ENCODE results near the gene SERGEF.

The SERGEF gene

GRCh38 chr11:17807034-17807433 lies 205.8 kb downstream of the SERGEF start:
- Histone ChIP-seq H4K20me1 (ENCODE audit: low read depth, low read length) (no peaks in the 10 kb centered on the region), H3K9ac (ENCODE audit: low read length) (no peak overlapping the region), H3K4me3 (ENCODE audit: insufficient read depth, low read length, poor library complexity, severe bottlenecking) (no peak overlapping the region), H3K9me2 (replicated peaks; ENCODE audit: insufficient read depth, low read length) (no peaks in the 10 kb centered on the region), H3K4me2 (ENCODE audit: low read depth, low read length, poor library complexity, severe bottlenecking) (no peak overlapping the region), H3K9me3 (ENCODE audit: insufficient read depth, low read length) (no peaks in the 10 kb centered on the region), H3K27me3 (ENCODE audit: low read length) (no peaks in the 10 kb centered on the region), H3K79me2 (ENCODE audit: insufficient read depth, low read length) (no peaks in the 10 kb centered on the region), H3F3A (ENCODE audit: insufficient read depth) (no peaks in the 10 kb centered on the region), H2AFZ (ENCODE audit: low read depth, low read length, severe bottlenecking) (no peak overlapping the region), H3K36me3 (ENCODE audit: low read length) (no peaks in the 10 kb centered on the region), H3K27ac (ENCODE audit: low read depth, low read length) (no peak overlapping the region)
- TF ChIP-seq, protein P1, sequence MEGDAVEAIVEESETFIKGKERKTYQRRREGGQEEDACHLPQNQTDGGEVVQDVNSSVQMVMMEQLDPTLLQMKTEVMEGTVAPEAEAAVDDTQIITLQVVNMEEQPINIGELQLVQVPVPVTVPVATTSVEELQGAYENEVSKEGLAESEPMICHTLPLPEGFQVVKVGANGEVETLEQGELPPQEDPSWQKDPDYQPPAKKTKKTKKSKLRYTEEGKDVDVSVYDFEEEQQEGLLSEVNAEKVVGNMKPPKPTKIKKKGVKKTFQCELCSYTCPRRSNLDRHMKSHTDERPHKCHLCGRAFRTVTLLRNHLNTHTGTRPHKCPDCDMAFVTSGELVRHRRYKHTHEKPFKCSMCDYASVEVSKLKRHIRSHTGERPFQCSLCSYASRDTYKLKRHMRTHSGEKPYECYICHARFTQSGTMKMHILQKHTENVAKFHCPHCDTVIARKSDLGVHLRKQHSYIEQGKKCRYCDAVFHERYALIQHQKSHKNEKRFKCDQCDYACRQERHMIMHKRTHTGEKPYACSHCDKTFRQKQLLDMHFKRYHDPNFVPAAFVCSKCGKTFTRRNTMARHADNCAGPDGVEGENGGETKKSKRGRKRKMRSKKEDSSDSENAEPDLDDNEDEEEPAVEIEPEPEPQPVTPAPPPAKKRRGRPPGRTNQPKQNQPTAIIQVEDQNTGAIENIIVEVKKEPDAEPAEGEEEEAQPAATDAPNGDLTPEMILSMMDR (IDR thresholded peaks at IDR 0.05; ENCODE audit: insufficient read depth, low read length, poor library complexity, severe bottlenecking) = no peak
- no peak for TF ChIP-seq EZH2phosphoT487 (conservative IDR thresholded peaks at IDR 0.05; ENCODE audit: low read length)

GRCh38 chr11:17805873-17806272 lies 207.0 kb downstream of the SERGEF start:
- Histone ChIP-seq H3F3A (ENCODE audit: insufficient read depth) (no peaks in the 10 kb centered on the region), H3K27ac (ENCODE audit: low read depth, low read length) (no peak overlapping the region), H3K9ac (ENCODE audit: low read length) (no peak overlapping the region), H3K79me2 (ENCODE audit: insufficient read depth, low read length) (no peaks in the 10 kb centered on the region), H4K20me1 (ENCODE audit: low read depth, low read length) (no peaks in the 10 kb centered on the region), H3K4me3 (ENCODE audit: insufficient read depth, low read length, poor library complexity, severe bottlenecking) (no peak overlapping the region), H2AFZ (ENCODE audit: low read depth, low read length, severe bottlenecking) (no peak overlapping the region), H3K9me2 (replicated peaks; ENCODE audit: insufficient read depth, low read length) (no peaks in the 10 kb centered on the region), H3K27me3 (ENCODE audit: low read length) (no peaks in the 10 kb centered on the region), H3K9me3 (ENCODE audit: insufficient read depth, low read length) (no peaks in the 10 kb centered on the region), H3K36me3 (ENCODE audit: low read length) (no peaks in the 10 kb centered on the region), H3K4me2 (ENCODE audit: low read depth, low read length, poor library complexity, severe bottlenecking) (no peak overlapping the region)
- TF ChIP-seq, protein P1 (IDR thresholded peaks at IDR 0.05; ENCODE audit: insufficient read depth, low read length, poor library complexity, severe bottlenecking) = no peak
- TF ChIP-seq EZH2phosphoT487 (conservative IDR thresholded peaks at IDR 0.05; ENCODE audit: low read length) = no peak

DNA sequence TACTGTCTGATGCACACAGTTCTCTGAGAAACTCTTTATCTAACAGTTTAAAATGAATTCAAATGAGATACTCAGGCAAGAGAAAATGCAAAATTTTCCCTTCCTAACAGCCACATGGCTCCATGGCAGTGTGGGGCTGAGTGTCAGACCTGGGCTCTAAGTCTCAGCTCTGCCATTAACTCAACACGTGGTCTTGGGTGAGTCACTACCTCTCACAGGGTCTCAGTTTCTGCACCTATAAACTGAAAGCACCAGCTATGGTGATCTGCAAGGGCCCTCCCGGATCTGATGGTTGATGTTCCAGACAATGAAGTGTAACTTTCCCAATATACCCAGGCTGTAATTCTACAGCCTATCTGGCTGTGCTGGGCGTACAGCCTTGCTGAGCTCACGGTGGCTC lies 207.8 kb downstream of the SERGEF start:
- TF ChIP-seq, protein P1 (IDR thresholded peaks at IDR 0.05; ENCODE audit: insufficient read depth, low read length, poor library complexity, severe bottlenecking) = no peak
- TF ChIP-seq EZH2phosphoT487 (conservative IDR thresholded peaks at IDR 0.05; ENCODE audit: low read length) = no peak
- H4K20me1 ChIP-seq (ENCODE audit: low read depth, low read length) = no peaks in the 10 kb centered on the region
- H3K9ac ChIP-seq (ENCODE audit: low read length) = no peak overlapping the region

More for the DNA sequence above, 207.8 kb downstream of the SERGEF start:
- H3K9me2 ChIP-seq (replicated peaks; ENCODE audit: insufficient read depth, low read length) = no peaks in the 10 kb centered on the region
- no peaks in the 10 kb centered on the region for H3K36me3 ChIP-seq (ENCODE audit: low read length)
- no peak overlapping the region for H2AFZ ChIP-seq (ENCODE audit: low read depth, low read length, severe bottlenecking)
- no peaks in the 10 kb centered on the region for H3K9me3 ChIP-seq (ENCODE audit: insufficient read depth, low read length)
- no peaks in the 10 kb centered on the region for H3F3A ChIP-seq (ENCODE audit: insufficient read depth)
- no peaks in the 10 kb centered on the region for H3K79me2 ChIP-seq (ENCODE audit: insufficient read depth, low read length)
- H3K27ac ChIP-seq (ENCODE audit: low read depth, low read length) = no peak overlapping the region
- H3K4me3 ChIP-seq (ENCODE audit: insufficient read depth, low read length, poor library complexity, severe bottlenecking) = no peak overlapping the region
- no peaks in the 10 kb centered on the region for H3K27me3 ChIP-seq (ENCODE audit: low read length)
- H3K4me2 ChIP-seq (ENCODE audit: low read depth, low read length, poor library complexity, severe bottlenecking) = no peak overlapping the region
